ENCODE results near the gene RAB37.
A peak's percentile ranks its signal among the peaks of the same experiment; 100 is the strongest.

RAB37 gene, protein sequence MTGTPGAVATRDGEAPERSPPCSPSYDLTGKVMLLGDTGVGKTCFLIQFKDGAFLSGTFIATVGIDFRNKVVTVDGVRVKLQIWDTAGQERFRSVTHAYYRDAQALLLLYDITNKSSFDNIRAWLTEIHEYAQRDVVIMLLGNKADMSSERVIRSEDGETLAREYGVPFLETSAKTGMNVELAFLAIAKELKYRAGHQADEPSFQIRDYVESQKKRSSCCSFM

DNA sequence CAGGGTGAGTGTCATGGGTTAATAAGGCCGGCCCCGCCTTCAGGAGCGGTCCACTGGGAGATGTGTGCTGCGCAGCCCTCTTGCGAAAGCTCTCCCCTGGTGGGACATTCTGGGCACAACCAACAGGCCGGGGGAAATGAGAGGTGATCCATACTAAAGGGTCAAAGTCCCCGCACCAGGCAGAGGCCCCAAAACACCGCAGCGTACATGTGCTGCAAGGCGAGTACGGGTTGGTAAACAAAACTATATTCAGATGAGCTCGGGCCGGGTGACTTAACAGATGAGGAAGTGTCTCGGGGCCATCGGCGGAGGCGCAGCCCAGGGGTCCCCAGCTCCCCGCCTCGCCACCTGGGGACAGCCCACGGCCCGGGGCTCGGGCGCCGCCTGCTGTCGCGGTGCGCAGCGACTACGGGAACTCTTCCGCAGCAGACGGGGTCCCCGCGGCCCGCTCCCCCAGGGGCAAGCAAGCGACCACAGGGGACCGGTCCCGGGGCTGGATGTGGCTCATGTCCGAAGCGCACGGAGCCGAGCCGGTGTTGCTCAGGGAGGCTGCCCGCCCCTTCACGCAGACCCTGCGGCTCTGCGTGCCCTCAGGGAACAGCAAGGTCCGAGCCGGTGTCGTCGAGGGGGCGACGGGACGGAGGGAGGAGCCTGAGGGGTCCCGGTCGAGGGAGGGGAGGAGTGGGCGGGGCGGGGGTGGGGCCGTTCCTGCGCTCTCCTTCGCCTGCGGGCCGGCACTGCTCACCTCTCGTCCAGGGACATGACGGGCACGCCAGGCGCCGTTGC, at the start of gene RAB37:
Gene RAB37, plus strand, starts transcription at position 744 of the 786 bp plus-strand sequence. Its CDS starts 17 bp downstream, at position 761.
- DNase-seq (ENCODE audit: low spot score), result peak; percentile 76
- TF ChIP-seq, protein P1, sequence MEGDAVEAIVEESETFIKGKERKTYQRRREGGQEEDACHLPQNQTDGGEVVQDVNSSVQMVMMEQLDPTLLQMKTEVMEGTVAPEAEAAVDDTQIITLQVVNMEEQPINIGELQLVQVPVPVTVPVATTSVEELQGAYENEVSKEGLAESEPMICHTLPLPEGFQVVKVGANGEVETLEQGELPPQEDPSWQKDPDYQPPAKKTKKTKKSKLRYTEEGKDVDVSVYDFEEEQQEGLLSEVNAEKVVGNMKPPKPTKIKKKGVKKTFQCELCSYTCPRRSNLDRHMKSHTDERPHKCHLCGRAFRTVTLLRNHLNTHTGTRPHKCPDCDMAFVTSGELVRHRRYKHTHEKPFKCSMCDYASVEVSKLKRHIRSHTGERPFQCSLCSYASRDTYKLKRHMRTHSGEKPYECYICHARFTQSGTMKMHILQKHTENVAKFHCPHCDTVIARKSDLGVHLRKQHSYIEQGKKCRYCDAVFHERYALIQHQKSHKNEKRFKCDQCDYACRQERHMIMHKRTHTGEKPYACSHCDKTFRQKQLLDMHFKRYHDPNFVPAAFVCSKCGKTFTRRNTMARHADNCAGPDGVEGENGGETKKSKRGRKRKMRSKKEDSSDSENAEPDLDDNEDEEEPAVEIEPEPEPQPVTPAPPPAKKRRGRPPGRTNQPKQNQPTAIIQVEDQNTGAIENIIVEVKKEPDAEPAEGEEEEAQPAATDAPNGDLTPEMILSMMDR (IDR thresholded peaks at IDR 0.05; ENCODE audit: extremely low read depth, missing control alignments), result peak; percentile 67

DNA sequence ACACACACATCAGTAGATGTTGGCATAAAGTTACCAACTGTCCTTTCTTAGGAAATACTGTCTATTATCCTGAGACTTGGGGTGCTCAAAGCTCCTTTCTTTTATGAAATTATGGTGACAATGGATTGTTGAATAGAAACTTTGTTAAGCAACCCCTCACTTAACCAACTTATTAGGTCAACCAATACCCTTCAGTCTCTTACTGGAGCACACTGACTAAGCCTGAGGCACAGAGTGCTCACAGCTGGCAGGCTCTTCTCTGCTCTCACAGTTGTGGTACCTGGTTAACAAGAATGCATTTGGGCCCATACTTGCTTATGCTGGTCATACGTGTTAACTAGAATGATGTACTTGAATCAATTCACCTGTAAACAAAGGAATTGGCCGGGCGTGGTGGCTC, 49.2 kb upstream of the RAB37 start:
- TF ChIP-seq, protein P1 (IDR thresholded peaks at IDR 0.05; ENCODE audit: extremely low read depth, missing control alignments), result no peak
- no peak for DNase-seq (ENCODE audit: low spot score)

DNA sequence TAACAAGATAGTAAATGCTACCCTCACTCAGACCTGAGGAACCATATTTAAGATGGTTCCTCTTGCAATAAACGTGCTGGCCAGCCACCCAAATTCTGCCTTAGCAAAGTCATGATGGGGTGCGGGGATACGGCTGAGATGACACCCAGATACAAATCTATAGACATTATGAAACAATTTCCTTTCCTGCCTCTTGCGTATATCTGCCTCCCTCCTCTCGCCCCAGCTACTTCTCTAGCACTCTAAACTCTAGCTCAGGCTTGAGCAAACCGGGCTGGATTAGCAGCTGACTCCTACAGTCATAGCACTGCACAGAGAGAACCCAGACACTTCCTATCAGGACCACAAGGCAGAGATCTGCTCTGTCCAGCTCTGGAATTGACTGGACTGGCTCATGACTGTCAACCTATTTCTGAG, 46.6 kb upstream of the RAB37 start:
- no peak for DNase-seq (ENCODE audit: low spot score)
- TF ChIP-seq, protein P1 (IDR thresholded peaks at IDR 0.05; ENCODE audit: extremely low read depth, missing control alignments), result no peak

DNA sequence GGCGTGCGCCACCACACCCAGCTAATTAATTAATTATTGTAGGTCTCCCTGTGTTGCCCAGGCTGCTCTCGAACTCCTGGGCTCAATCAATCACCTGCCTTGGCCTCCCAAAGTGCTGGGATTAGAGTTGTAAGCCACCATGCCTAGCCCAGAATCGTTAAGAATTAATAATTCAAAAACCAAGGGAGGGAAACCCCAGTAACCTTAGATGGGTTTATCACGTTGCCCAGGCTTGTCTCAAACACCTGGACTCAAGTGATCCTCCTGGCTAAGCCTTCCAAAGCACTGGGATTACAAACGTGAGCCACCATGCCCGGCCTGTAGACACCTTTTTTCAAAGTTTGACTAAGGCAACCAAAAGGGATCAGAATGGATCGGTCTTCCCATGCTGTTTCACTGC, 45.9 kb upstream of the RAB37 start:
- DNase-seq (ENCODE audit: low spot score), result no peak

DNA sequence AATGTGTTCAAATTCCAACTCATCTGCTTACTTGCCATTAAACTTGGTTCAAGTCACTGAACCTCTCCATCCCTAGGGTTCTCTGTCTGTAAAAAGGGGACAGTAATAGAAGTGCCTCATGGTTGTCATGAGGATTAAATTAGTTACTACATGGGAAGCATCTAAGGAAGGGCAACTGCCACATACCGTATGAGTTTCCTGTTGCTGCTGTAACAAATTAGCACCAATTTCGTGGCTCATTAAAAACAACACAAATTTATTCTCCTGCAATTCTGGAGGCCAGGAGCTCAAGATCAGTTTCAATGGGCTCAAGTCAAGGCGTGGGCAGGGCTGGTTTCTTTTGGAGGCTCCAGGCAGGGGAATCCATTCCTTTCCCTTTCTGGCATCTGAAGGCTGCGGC, 43.0 kb upstream of the RAB37 start:
- DNase-seq (ENCODE audit: low spot score), result no peak
- TF ChIP-seq, protein P1 (IDR thresholded peaks at IDR 0.05; ENCODE audit: extremely low read depth, missing control alignments), result no peak

More for the DNA sequence above, 45.9 kb upstream of the RAB37 start:
- TF ChIP-seq, protein P1 (IDR thresholded peaks at IDR 0.05; ENCODE audit: extremely low read depth, missing control alignments), result no peak

DNA sequence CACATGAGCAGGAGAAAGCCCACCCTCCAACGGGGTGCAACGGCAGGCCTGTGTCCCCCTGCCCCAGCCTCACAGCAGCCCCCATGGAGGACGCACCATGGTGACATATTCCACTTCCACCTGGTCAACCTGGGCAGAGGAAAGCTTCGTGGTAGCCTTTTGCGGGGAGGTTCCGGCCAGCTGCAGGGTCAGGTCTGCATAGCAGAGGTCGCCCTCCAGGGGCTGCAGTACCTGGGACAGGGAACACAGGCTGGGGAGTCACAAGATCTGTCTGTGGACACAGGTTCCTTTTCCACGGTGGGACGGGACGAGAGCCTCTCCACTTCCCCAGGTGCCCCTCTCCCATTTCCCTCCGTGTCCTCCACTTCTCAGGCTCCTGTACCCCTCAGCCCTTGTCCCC, 41.4 kb upstream of the RAB37 start:
- DNase-seq (ENCODE audit: low spot score), result no peak
- TF ChIP-seq, protein P1 (IDR thresholded peaks at IDR 0.05; ENCODE audit: extremely low read depth, missing control alignments), result no peak

DNA sequence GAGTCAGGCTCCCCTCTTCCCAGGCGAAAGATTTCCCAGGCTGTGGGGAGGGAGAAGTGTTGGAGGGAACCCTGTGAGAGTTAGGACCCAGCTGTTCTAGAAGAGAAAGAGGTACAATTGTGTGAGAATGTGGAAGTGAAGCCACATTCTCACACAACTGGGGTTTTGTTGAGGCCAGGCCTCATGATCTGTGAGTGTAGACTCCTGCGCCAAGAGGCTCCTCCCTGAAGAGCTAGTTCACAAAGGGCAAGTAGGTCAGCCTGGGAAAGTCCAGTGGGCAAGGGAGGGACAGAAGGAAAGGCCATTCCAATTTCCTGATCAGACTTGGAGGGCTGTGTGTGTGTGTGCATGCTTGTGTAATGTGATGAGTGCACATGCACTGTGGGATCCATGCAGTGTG, 39.5 kb upstream of the RAB37 start:
- DNase-seq (ENCODE audit: low spot score), result peak; percentile 43
- TF ChIP-seq, protein P1 (IDR thresholded peaks at IDR 0.05; ENCODE audit: extremely low read depth, missing control alignments), result no peak
